BLaER1 treated with 17β-estradiol and CSF1 and Interleukin-3, amounts not matched to agents 10 nM and 100 nM (cell line): ENCODE data around the gene GSAP.

Experiments used
- H3K27ac ChIP-seq, 11 experiments: shearing (Covaris generic); formaldehyde crosslinking; 2 replicates each; pipeline ENCODE4 v1.8.1; 2022
- H3K27me3 ChIP-seq, 11 experiments: shearing (Covaris generic); formaldehyde crosslinking; 2 replicates each; pipeline ENCODE4 v1.8.1; 2022
- H3K36me3 ChIP-seq, 11 experiments: shearing (Covaris generic); formaldehyde crosslinking; 2 replicates each; pipeline ENCODE4 v1.8.1; 2022
- H3K4me1 ChIP-seq, 10 experiments: shearing (Covaris generic); formaldehyde crosslinking; 2 replicates each; pipeline ENCODE4 v1.8.1; 2022
- H3K4me2 ChIP-seq, 11 experiments: shearing (Covaris generic); formaldehyde crosslinking; 2 replicates each; pipeline ENCODE4 v1.8.1; 2022
- H3K4me3 ChIP-seq, 10 experiments: shearing (Covaris generic); formaldehyde crosslinking; 2 replicates each; pipeline ENCODE4 v1.8.1; 2022
- H3K9ac ChIP-seq, 11 experiments: shearing (Covaris generic); formaldehyde crosslinking; 2 replicates each; pipeline ENCODE4 v1.8.1; 2022
- H3K9me3 ChIP-seq, 11 experiments: shearing (Covaris generic); formaldehyde crosslinking; replicated peaks in 1 of 11; 2 replicates each; pipeline ENCODE4 v1.8.1; 2022
- H4K20me1 ChIP-seq, 11 experiments: shearing (Covaris generic); formaldehyde crosslinking; 2 replicates each; pipeline ENCODE4 v1.8.1; 2022
- Cebpa-rat ChIP-seq, 11 experiments: shearing (Covaris generic); IDR thresholded peaks; 2 replicates each; pipeline ENCODE4 v1.8.1; 2022

Gene GSAP

GRCh38 chr7:77266291-77266794 lies 149.8 kb downstream of the GSAP start:
- H3K4me2 ChIP-seq = no peak overlapping the region
- H3K27me3 ChIP-seq = no peaks in the 10 kb centered on the region
- H3K9ac ChIP-seq = no peak overlapping the region
- H3K27ac ChIP-seq = no peak overlapping the region
- peaks cover 16 to 35% (median 20%) of the 10 kb centered on the region in 10 experiments; a peak in 19 of 20 replicates for H3K4me1 ChIP-seq
- no peaks in the 10 kb centered on the region for H3K36me3 ChIP-seq
- H3K9me3 ChIP-seq = 0 out of 22 replicates have a peak, but pooled peaks cover 0 to 5% (median 0%) of the 10 kb centered on the region in 11 experiments
- no peaks in the 10 kb centered on the region for H4K20me1 ChIP-seq
- no peak overlapping the region for H3K4me3 ChIP-seq
- no peak for TF ChIP-seq Cebpa-rat (IDR thresholded peaks at IDR 0.05)

- Histone ChIP-seq H3K27ac (no peak overlapping the region), H3K9ac (no peak overlapping the region), H3K4me3 (no peak overlapping the region), H3K36me3 (no peaks in the 10 kb centered on the region), H3K4me2 (no peak overlapping the region; a peak in 1 of 22 replicates), H3K9me3 (0 out of 22 replicates have a peak, but pooled peaks cover 0 to 5% (median 0%) of the 10 kb centered on the region in 11 experiments), H3K27me3 (no peaks in the 10 kb centered on the region), H4K20me1 (no peaks in the 10 kb centered on the region), H3K4me1 (peaks cover 15 to 32% (median 18%) of the 10 kb centered on the region in 10 experiments; a peak in 19 of 20 replicates)
- TF ChIP-seq Cebpa-rat (IDR thresholded peaks at IDR 0.05) = no peak
These were observed 150.5 kb downstream of the GSAP start for GRCh38 chr7:77265666-77266065.

- Histone ChIP-seq H3K4me1 (peaks cover 0 to 6% (median 0%) of the 10 kb centered on the region in 10 experiments; a peak in 3 of 20 replicates), H3K4me3 (no peak overlapping the region), H4K20me1 (no peaks in the 10 kb centered on the region), H3K36me3 (no peaks in the 10 kb centered on the region), H3K27me3 (no peaks in the 10 kb centered on the region), H3K9me3 (no peaks in the 10 kb centered on the region), H3K4me2 (no peak overlapping the region), H3K27ac (no peak overlapping the region), H3K9ac (no peak overlapping the region)
- no peak for TF ChIP-seq Cebpa-rat (IDR thresholded peaks at IDR 0.05)
These were observed 153.8 kb downstream of the GSAP start for GRCh38 chr7:77262316-77262715.
